NCI-H1105 treated with DMSO at 0.1 percent for 48 hours (cell line): ENCODE measurements around the gene UBE2G2.

Experiments used
- DNase-seq: peaks from one replicate; lab custom pipeline; 2025; lab: John Stamatoyannopoulos, UW

Gene UBE2G2

DNA sequence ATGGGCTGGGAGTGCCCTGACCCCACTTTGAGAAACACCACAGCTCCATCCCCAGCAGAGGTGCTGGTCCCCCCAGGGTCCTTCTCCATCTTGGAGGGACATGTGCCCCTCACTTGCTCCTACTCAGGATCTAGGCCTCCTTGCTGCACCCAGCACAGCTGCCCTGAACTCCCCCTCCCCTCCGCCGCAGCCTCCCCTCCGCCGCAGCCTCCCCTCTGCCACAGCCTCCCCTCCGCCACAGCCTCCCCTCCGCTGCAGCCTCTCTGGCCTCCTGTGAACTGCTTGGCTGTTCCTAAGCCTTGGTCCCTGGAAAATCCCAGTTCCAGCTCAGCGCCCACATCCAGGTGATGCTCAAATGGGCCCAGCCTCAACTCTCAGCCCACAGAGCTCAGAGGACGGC lies 74.3 kb downstream of the UBE2G2 start:
- DNase-seq, result no peak

DNA sequence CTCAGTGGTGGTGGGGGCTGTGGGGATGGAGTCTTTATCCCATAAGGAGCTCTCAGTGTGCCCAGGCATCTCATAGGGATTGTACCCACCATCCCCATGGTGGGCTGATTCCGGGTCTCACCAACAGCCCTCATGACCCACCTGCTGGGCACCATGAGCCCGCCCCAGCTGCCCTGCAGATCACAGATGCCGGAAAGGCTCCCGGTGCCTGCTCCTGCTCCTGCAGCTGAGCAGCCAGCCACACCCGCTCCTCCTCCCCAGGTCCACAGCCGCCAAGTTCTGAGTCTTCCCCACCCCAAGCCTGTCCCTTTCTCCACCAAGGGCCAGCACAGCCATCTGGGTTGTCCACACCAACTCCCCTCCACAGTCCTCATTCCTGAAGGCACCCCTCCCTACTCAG lies 74.8 kb downstream of the UBE2G2 start:
- no peak for DNase-seq

DNA sequence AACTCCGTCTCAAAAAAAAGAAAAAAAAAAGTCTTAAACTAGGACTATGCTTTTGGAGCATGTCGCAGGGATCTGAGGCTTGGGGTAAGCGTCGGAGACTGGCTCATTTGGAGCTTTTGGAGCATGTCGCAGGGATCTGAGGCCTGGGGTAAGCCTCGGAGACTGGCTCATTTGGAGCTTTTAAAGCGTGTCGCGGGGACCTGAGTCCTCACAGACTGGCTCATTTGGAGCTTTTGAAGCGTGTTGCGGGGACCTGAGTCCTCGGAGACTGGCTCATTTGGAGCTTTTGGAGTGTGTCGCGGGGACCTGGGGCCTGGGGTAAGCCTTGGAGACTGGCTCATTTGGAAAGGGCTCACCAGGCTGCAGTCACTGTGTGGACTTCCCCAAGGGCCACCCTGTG lies 76.7 kb downstream of the UBE2G2 start:
- no peak for DNase-seq

DNA sequence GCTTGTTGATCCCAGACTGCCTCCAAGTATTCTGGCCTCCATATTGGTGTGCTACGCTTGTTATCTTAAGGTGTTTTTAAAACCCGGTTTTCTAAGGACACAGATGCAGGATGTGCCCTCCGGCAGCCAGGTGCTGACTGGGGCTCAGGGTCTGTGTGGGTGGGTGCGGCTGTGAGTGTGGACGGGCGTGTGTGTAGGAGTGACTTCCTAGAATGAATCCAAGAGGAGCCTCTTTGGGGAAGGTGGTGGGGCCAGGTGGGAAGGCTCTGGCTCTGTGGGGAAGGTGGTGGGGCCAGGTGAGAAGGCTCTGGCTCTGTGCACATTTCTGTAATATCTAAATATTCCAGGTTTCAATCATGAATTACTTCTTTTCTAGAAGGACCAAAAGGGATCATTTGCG lies 77.4 kb downstream of the UBE2G2 start:
- DNase-seq, result no peak

DNA sequence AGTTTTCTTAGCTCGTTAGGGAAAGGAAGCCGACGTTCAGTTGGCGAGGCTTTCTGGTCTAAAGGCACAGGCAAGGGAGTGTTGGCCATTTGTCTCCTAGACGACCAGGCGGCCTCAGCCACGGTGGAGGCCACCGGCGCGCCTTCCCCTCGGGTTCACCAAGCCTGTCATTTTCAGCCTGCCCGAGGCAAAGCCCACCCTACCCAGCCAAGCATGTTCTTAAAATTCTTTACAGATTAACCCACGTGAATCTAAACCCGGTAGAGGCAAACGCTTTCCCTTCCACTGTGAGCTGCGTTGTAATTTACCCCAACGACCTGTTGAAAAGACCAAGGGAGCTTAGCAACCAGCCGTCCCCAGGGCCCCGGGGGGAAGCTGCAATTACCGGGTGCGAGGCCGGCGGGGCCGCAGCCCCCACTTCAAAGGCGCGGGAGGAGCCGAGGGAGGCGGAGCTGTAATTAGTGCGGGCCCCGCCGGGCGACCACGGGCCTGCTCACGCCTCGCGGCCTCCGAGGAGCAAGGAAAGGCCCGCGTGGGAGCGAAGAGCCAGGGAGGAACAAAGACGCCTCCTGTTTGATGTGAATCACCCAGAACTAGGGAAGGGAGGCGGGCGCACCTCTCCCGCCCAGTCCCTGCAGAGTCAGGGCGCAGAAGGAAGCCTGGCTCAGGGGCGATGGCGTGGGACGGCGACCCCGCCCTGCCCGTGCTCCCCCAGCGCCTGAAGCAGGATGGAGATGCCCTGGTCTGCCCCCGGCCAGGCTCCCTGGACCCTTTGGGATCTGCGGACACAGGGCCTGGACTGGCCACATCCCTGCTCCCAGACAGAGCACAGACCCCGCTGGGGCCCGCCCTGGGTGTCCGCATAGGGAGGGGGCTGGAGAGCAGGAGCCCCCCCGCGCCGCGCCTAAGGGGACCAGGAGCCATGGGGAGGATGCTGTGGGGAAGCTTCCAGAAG lies 78.2 kb downstream of the UBE2G2 start:
- no peak for DNase-seq

DNA sequence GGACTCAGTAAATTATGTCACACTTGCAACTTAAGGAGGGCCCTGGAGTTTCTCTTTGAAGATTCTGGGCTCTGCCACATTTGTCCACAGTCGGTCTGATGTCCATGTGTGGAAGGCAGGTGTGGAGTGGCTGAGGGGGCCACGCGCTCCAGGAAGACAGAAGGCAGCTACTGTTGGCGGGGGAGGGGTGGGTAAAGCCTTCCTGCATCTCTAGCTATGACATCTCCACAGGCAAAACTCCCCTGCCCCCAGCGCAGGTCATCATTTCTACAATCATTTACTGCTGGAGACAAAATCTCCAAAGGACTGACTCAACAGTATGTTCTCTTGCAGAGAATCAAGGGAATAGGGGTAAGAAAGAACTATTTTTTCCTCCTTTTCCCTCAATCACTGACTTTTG lies 78.9 kb downstream of the UBE2G2 start:
- DNase-seq, result no peak

DNA sequence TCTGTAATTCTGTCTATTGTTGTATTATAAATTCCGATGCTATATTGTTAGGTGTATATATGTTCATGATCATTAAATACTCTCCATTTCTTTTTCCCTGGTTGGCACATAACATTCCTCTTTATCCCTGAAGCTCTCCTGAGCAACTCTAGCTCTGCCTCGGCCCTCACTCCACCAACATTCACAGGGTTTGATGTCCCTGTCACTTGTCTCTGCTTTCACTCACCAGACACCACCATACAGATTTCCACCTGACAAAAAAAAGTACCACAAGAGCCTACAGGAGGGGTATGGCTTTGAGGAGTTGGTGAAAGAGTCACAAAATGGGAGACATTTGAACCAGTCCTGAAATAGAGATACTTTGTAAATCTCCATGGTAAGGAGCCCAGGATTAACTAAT lies 81.5 kb downstream of the UBE2G2 start:
- DNase-seq, result no peak
